Skeletal muscle tissue (tissue), 4 donors: ENCODE data around the gene MRPS10. TPM values are rescaled to one million over a fixed set of nuclear protein-coding genes. Genes with fewer than 3 reads are reported as not detected.

ENCODE experiments used
- H3K27ac ChIP-seq: one replicate; pipeline ENCODE4 v1.7.0; 2013; ENCODE audit warnings: mild to moderate bottlenecking, low read depth, low read length, inconsistent platforms
- H3K27me3 ChIP-seq, 3 donors: one replicate each; pipeline ENCODE4 v1.7.0; 2013; ENCODE audit warnings: low read length in 3 of 3; ENCODE audit not compliant: control insufficient read depth in 3 of 3, insufficient read depth in 3 of 3
- H3K36me3 ChIP-seq, 3 donors: one replicate each; pipeline ENCODE4 v1.7.0; 2013; ENCODE audit warnings: low read length in 3 of 3; ENCODE audit not compliant: control insufficient read depth in 3 of 3, insufficient read depth in 3 of 3
- H3K4me1 ChIP-seq, 3 donors: one replicate each; pipeline ENCODE4 v1.7.0; 2013; ENCODE audit warnings: low read length in 3 of 3, mild to moderate bottlenecking in 3 of 3; ENCODE audit not compliant: control insufficient read depth in 3 of 3, insufficient read depth in 3 of 3
- H3K4me3 ChIP-seq, 3 donors: one replicate each; pipeline ENCODE4 v1.7.0; 2013; ENCODE audit warnings: low read length in 3 of 3
- H3K9ac ChIP-seq, 3 donors: one replicate each; pipeline ENCODE4 v1.7.0; 2013; ENCODE audit warnings: low read length in 3 of 3, mild to moderate bottlenecking in 3 of 3, moderate library complexity in 2 of 3, low read depth in 1 of 3
- H3K9me3 ChIP-seq, 3 donors: one replicate each; pipeline ENCODE4 v1.7.0; 2013; ENCODE audit warnings: low read length in 3 of 3; ENCODE audit not compliant: control insufficient read depth in 3 of 3
- total RNA-seq: library from RNA; depleted of rRNA; stranded (reverse); fragments of >200 nt; gene quantifications from one replicate; pipeline ENCODE4 v1.2.3, GENCODE V29; 2014
- donor health status: Osteomylitis.

Gene MRPS10
- total RNA-seq, 1 donor from 2014 or later, result 45.9 TPM

DNA sequence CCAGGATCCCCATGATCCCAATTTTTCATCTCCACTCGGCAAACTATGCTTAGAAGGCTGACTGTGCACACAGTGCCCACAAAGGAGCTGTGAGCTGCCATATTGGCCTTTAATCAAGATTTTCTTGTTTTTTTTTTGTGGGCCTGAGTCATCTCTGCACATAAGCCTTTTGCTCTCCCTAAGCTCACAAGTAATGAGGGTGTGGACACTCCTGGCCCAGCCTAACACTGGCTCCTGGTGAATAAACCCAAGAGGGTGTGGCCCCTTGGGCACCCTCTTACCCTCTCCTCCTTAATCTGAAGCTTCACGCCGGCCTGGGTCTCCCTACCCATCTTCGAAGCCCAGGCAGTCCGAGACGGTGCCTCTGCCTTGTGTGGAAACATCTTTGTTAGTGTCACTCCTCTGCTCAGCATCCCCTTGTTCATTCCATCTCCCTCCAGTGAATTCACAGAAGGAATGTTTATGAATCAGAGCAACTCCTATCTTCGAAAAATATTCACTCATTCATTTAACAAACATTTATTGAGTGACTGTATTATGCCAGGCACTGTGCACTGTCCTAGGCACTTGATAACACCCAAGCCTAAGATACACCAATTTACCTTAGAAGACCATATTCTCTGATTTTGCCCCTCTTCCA lies 22.2 kb upstream of the MRPS10 start:
- no peak overlapping the region for H3K27ac ChIP-seq
- no peaks in the 10 kb centered on the region for H3K27me3 ChIP-seq

DNA sequence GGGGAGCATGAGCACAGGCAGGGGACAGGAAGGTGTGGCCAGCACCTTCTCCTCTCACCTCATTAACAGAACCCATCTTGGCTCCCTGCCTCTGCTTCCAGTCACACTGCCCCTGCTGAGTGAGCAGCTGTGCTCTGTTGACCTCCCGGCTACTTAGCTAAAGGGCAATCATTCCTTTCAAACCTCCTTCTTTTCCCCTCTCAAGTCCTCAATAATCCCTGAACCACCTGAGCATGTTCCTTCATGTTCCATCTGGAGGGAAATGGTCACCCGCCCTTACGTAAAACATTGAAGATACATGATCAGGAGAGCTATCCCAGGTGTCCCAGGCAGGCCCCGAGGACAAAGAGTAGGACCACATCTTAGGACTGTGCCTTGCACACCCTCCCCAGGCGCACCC lies 21.7 kb upstream of the MRPS10 start:
- Histone ChIP-seq H3K36me3 (peaks cover 0 to 5% (median 0%) of the 10 kb centered on the region in 3 donors), H3K27me3 (no peaks in the 10 kb centered on the region), H3K4me3 (no peak overlapping the region), H3K9ac (no peak overlapping the region), H3K27ac (no peak overlapping the region), H3K4me1 (no peaks in the 10 kb centered on the region), H3K9me3 (no peaks in the 10 kb centered on the region)

More for the DNA sequence above, 22.2 kb upstream of the MRPS10 start:
- no peaks in the 10 kb centered on the region for H3K9me3 ChIP-seq
- H3K36me3 ChIP-seq, result peaks cover 0 to 7% (median 0%) of the 10 kb centered on the region in 3 donors
- H3K4me3 ChIP-seq, result no peak overlapping the region
- no peak overlapping the region for H3K9ac ChIP-seq
- no peaks in the 10 kb centered on the region for H3K4me1 ChIP-seq

DNA sequence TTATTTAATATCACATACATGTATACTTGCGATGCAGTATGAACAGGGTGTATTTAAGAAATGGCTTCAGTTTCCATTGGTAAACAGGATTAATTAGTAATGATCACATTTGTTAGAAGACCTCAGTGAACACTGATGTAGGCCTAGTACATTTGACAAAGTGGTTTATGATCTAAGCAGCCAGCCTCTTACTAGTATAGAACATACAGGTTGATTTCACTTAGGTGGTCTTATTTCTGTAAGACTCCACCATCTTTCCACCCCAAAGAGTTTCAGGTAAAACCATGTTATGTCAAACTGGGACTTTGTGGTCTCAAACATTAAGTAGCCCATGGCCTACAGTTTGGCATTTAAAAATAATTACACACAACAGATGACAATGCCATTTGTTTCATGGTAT lies 20.2 kb upstream of the MRPS10 start:
- Histone ChIP-seq H3K36me3 (peaks cover 0 to 5% (median 0%) of the 10 kb centered on the region in 3 donors), H3K9me3 (no peaks in the 10 kb centered on the region)

DNA sequence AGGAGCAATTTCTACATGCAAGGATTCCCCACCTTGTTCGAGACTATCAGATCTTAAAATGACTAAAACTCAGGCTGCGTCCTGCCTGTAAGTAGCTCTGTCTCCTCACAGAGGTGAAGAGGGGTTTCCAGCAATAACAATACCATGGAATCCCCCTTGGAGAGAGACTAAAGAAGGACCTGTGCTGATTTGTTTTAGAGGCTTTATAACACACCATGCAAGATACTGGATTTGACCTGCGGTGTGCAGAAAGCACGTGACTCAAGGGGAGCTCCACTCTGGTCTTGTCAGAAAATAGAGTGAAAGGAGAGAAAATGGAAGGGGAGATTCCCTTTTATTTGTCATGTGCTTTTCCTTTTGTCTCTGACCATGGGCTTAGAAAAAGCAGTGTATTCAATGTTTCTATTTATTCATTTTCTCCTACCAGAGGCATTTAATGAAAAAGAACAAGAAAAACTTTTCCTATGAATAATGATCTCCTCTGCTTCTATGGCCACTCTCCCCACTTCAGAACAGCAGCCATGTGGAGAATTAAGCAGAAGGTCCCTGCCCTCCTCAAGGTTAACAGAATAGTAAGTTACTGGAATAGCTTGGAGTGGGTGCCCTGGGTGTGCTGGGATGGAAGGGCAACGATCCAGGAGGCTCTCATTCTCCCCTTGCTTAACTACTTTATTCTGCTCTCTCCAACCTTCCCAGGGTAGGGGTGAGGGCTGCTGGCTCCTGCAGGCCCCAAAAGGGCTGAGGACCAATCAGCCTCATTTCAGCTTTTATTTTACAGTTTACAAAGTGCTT lies 19.2 kb upstream of the MRPS10 start:
- H3K4me3 ChIP-seq, result no peak overlapping the region
- H3K4me1 ChIP-seq, result no peaks in the 10 kb centered on the region
- no peaks in the 10 kb centered on the region for H3K27me3 ChIP-seq
- H3K9ac ChIP-seq, result no peak overlapping the region
- no peak overlapping the region for H3K27ac ChIP-seq
- peaks cover 0 to 5% (median 0%) of the 10 kb centered on the region in 3 donors for H3K36me3 ChIP-seq
- H3K9me3 ChIP-seq, result no peaks in the 10 kb centered on the region

More for the DNA sequence above, 20.2 kb upstream of the MRPS10 start:
- H3K27ac ChIP-seq, result no peak overlapping the region
- no peak overlapping the region for H3K9ac ChIP-seq
- no peaks in the 10 kb centered on the region for H3K4me1 ChIP-seq
- H3K27me3 ChIP-seq, result no peaks in the 10 kb centered on the region
- H3K4me3 ChIP-seq, result no peak overlapping the region

DNA sequence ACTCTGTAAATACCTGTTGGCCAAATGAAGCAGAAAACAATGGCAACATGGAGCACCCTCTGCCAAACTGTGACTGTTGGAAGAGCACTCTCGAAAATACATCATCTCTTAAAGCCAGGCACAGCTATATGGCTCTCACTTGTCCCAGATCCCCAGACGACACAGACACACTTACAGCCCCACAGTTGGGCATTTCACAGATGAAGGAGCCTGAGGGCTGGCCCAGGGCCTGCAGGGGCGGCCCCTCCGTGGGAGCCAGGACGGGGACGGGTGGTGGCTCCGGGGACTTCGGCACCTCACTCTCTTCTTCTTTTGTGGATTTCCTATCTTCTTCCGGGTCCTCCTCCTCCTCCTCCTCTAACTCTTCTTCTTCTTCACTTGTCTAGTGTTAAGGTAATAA lies 18.4 kb upstream of the MRPS10 start:
- H3K9ac ChIP-seq, result no peak overlapping the region
- H3K4me1 ChIP-seq, result no peaks in the 10 kb centered on the region
- H3K9me3 ChIP-seq, result no peaks in the 10 kb centered on the region
- no peak overlapping the region for H3K27ac ChIP-seq
- H3K4me3 ChIP-seq, result no peak overlapping the region
- H3K27me3 ChIP-seq, result no peaks in the 10 kb centered on the region
- peaks cover 0 to 5% (median 0%) of the 10 kb centered on the region in 3 donors for H3K36me3 ChIP-seq

DNA sequence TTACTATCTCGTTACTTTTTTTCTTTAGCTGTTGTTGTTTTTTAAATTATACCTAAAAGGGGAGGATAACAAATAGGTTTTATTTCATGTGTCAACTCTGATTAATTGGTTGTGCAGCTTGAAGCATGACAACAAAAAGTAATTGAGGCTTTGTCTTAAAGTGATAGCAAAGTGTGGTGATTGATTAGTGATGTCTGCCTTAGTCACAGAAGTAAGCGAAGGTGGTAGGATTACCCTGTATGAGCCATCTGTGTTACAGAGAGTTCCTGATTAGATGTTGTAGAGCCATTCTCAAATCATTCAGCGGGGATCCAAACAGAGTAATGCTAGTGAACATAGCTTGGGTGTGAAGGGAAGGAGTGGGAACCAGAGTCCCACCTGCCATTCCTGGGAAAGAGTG lies 14.4 kb upstream of the MRPS10 start:
- no peak overlapping the region for H3K4me3 ChIP-seq
- H3K27me3 ChIP-seq, result no peaks in the 10 kb centered on the region
- peaks cover 0 to 7% (median 0%) of the 10 kb centered on the region in 3 donors for H3K36me3 ChIP-seq
- no peak overlapping the region for H3K9ac ChIP-seq
- no peaks in the 10 kb centered on the region for H3K4me1 ChIP-seq
- H3K9me3 ChIP-seq, result no peaks in the 10 kb centered on the region
- no peak overlapping the region for H3K27ac ChIP-seq

DNA sequence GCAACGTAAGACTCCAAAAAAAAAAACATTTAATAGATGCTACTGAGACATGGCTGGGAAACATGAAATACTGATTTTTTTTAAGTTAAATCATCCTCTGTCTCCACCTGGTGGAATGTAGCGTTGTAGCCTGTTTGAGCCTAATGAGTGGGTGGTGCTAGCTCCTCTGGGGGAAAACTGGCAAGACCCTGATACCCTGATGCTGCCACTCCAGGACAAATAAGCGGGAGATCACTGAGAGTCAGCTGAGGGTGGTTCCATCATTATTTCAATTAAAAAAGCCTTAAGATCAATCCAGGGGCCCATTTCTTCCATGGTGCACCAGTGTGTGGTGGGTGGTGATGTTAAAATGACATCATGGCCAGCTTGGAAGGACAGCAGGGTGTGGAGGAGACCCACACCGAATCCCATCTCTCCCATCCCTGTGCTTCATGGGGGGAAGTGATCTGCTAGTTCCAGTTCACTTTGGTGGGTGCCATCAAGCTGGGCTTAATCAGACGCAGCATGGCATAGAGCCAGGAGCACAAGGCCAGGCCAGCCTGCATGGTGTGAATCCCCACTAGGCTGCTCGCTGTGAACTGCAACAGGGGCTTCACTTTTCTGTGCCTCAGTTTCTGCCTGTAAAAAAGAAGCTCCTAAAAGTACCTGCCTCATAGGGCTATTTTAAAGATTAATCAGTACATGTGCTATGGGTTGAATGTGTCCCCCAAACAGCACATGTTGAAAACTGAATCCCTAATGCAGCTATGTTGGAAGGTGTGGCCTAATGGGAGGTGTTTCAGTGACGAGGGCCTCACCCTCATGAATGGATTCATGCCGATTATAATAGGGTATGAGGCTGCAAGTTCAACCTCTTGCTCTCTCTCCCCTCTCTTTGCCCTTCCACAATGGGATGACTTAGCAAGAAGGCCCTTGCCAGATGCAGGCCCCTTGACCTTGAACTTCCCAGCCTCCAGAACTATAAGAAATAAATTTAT lies 13.0 kb upstream of the MRPS10 start:
- Histone ChIP-seq H3K9ac (no peak overlapping the region), H3K27me3 (no peaks in the 10 kb centered on the region), H3K4me1 (no peaks in the 10 kb centered on the region), H3K27ac (no peak overlapping the region), H3K36me3 (peaks cover 0 to 7% (median 0%) of the 10 kb centered on the region in 3 donors), H3K4me3 (no peak overlapping the region), H3K9me3 (no peaks in the 10 kb centered on the region)

DNA sequence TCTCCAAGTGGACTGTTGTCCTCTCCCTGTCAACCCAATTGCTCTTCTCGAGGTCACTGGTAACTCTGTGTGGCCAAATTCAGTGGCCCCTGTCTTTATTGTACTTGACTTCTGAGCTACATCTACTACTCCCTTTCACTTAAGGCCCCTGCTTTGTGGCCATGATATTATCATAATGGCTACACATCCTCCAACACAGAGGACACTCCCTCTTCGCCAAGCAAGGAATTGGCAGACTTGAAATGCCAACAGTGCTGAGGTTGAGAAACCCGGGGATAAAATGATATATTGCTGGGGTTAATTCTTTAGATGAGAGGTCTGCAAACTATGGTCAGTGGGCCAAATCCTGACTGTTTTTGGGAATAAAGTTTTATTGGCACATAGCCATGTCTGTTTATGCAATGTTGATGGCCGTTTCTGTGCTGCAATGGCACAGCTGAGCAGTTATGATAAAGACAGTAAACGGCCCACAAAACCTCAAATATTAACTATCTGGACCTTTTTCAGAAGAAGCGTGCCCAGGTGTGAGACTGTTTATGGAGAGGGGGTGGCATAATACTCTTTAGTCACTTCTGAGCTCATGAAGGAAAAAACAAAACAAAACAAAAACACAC lies 12.0 kb upstream of the MRPS10 start:
- H3K27ac ChIP-seq, result no peak overlapping the region
- H3K9ac ChIP-seq, result no peak overlapping the region
- H3K27me3 ChIP-seq, result no peaks in the 10 kb centered on the region
- no peak overlapping the region for H3K4me3 ChIP-seq
- no peaks in the 10 kb centered on the region for H3K9me3 ChIP-seq
- H3K36me3 ChIP-seq, result peaks cover 0 to 7% (median 0%) of the 10 kb centered on the region in 3 donors
- no peaks in the 10 kb centered on the region for H3K4me1 ChIP-seq

DNA sequence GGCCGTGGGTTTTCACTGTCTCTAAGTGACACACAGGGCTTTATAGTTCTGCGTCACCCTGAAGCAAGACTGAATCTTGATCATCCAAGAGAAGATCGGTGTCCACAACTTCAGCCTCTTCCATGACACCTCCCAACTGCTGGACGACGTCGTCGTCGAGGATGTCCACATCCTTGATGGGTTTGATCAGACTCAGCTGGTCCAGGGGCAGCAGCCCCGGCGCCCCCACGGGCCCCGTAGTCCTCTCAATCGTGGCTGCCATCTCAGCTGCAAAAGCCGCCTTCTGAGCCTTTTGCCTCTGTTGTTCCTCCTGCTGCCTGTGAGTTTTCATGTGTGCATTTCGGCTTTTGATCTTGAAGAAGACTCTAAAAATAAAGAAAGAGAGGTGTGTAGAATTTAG lies 10.6 kb upstream of the MRPS10 start:
- no peak overlapping the region for H3K27ac ChIP-seq
- H3K27me3 ChIP-seq, result no peaks in the 10 kb centered on the region
- H3K9me3 ChIP-seq, result no peaks in the 10 kb centered on the region
- H3K4me1 ChIP-seq, result no peaks in the 10 kb centered on the region
- H3K4me3 ChIP-seq, result no peak overlapping the region
- H3K9ac ChIP-seq, result no peak overlapping the region
- peaks cover 0 to 7% (median 0%) of the 10 kb centered on the region in 3 donors for H3K36me3 ChIP-seq
